ENCODE data around the gene LINC01488. TPM values are rescaled to one million over a fixed set of nuclear protein-coding genes. Genes with fewer than 3 reads are reported as not detected.
A peak's percentile ranks its signal among the peaks of the same experiment; 100 is the strongest.

Gene LINC01488
- total and polyA plus RNA-seq, 2 donors from 2014 or later: not detected

DNA sequence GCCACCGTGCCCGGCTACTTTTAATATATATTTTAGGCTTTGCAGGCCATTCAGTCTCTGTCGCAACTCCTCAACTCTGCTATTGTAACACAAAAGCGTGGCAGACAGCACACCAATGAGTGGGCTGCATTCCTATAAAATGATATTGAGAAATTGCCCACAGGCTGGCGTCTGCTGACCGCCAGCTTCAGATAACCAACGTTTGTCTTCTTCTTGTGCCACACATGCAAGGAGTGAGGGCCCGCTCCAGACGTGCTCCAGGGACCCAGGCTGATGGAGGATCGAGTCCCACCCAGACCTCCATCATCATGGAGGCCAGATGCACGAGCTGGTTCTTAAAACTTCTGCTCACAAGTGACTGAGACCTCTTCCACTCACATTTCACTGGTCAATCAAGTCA lies 35.4 kb upstream of the LINC01488 start:
- Histone ChIP-seq H3K36me3 (ENCODE audit: control insufficient read depth in 2 of 3, insufficient read depth in 3 of 3, low read length in 3 of 3) (no peaks in the 10 kb centered on the region), H3K4me3 (ENCODE audit: low read length in 3 of 3) (no peak overlapping the region), H3K4me1 (ENCODE audit: control insufficient read depth in 2 of 3, insufficient read depth in 2 of 3, low read depth in 1 of 3, low read length in 3 of 3) (peaks cover 0 to 20% (median 15%) of the 10 kb centered on the region in 3 donors), H3K9me3 (ENCODE audit: control insufficient read depth in 2 of 3, insufficient read depth in 1 of 3, low read length in 3 of 3) (no peaks in the 10 kb centered on the region), H3K27me3 (ENCODE audit: control insufficient read depth, insufficient read depth, low read length) (no peaks in the 10 kb centered on the region), H3K9ac (ENCODE audit: low read length in 3 of 3) (no peak overlapping the region), H3K27ac (ENCODE audit: low read depth in 2 of 2, low read length in 2 of 2) (no peak overlapping the region)
- intact Hi-C loops (cut with DNase I): no loop called here
- FAIRE-seq: no peak
- peak in 1 of 5 donors; percentile 33 for DNase-seq
- TF ChIP-seq CTCF (IDR thresholded peaks at IDR 0.05; ENCODE audit: borderline replicate concordance, extremely low read depth, insufficient read depth): no peak

- H3K36me3 ChIP-seq (ENCODE audit: control insufficient read depth in 2 of 3, insufficient read depth in 3 of 3, low read length in 3 of 3): no peaks in the 10 kb centered on the region
- FAIRE-seq: no peak
- DNase-seq: peak; percentile 60 to 91 (median 66)
- no peak overlapping the region for H3K27ac ChIP-seq (ENCODE audit: low read depth in 2 of 2, low read length in 2 of 2)
- no peaks in the 10 kb centered on the region for H3K9me3 ChIP-seq (ENCODE audit: control insufficient read depth in 2 of 3, insufficient read depth in 1 of 3, low read length in 3 of 3)
- no peak overlapping the region for H3K9ac ChIP-seq (ENCODE audit: low read length in 3 of 3)
- no peak for TF ChIP-seq CTCF (IDR thresholded peaks at IDR 0.05; ENCODE audit: borderline replicate concordance, extremely low read depth, insufficient read depth)
- no peaks in the 10 kb centered on the region for H3K27me3 ChIP-seq (ENCODE audit: control insufficient read depth, insufficient read depth, low read length)
- intact Hi-C loops (cut with DNase I): no loop called here
- H3K4me1 ChIP-seq (ENCODE audit: control insufficient read depth in 2 of 3, insufficient read depth in 2 of 3, low read depth in 1 of 3, low read length in 3 of 3): peaks cover 0 to 16% (median 15%) of the 10 kb centered on the region in 3 donors
- H3K4me3 ChIP-seq (ENCODE audit: low read length in 3 of 3): no peak overlapping the region
Observed at GRCh38 chr11:69447786-69448185, 33.7 kb upstream of the LINC01488 start.

DNA sequence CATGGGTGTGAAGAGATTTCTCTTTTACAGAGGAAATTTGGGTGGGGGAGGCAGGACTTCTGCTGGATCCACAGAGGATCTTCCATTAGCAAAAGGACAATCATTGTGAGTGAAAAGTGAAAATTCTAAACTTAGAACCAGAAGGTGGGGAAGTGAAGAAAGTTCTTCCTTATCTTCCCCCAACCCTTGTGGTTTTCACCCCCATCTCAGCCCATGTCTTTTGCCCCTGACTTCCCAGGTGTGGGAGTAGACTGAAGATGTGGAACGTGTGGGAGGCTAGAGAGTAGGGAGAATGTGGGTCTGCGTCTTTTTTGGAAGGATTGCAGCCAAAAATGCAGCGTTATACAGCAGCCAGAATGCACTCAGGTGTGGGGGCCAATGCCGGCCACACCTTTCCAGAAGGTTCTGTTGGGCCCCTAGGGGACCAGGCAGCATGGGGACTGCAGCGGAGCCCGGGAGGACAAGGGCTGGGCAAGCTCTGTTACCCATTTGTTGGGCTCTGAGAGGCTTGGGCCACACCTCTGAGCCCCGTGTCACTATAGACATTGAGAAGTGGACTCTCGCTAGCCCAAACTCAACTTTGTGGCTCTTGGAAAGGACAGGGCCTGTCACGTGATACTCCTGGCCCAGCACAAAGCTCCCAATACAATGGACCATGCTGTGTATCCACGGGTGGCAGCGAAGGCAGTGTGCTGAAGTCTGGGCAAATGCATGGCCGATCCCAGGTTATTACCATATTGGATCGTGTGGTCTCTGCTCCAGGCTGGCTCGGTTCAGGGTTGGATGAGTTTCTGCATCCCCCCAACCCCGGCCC lies 32.8 kb upstream of the LINC01488 start:
- FAIRE-seq (no peak), DNase-seq (peak in 1 of 5 donors; percentile 54)
- no peak for TF ChIP-seq CTCF (IDR thresholded peaks at IDR 0.05; ENCODE audit: borderline replicate concordance, extremely low read depth, insufficient read depth)
- Histone ChIP-seq H3K27me3 (ENCODE audit: control insufficient read depth, insufficient read depth, low read length) (no peaks in the 10 kb centered on the region), H3K36me3 (ENCODE audit: control insufficient read depth in 2 of 3, insufficient read depth in 3 of 3, low read length in 3 of 3) (no peaks in the 10 kb centered on the region), H3K9me3 (ENCODE audit: control insufficient read depth in 2 of 3, insufficient read depth in 1 of 3, low read length in 3 of 3) (no peaks in the 10 kb centered on the region), H3K9ac (ENCODE audit: low read length in 3 of 3) (no peak overlapping the region), H3K27ac (ENCODE audit: low read depth in 2 of 2, low read length in 2 of 2) (peak overlapping the region in 1 of 2 donors; percentile 67), H3K4me3 (ENCODE audit: low read length in 3 of 3) (no peak overlapping the region), H3K4me1 (ENCODE audit: control insufficient read depth in 2 of 3, insufficient read depth in 2 of 3, low read depth in 1 of 3, low read length in 3 of 3) (peaks cover 0 to 14% (median 12%) of the 10 kb centered on the region in 3 donors)
- intact Hi-C loops (cut with DNase I): no loop called here
